HepG2 (cell line): ENCODE results near the gene UAP1. TPM values are rescaled to one million over a fixed set of nuclear protein-coding genes. Genes with fewer than 3 reads are reported as not detected.

ENCODE experiments used
- HNRNPK ChIP-seq: fragments of 200-400 bp; formaldehyde crosslinking; IDR thresholded peaks from 2 replicates; pipeline ENCODE4 v1.6.1; 2018; ENCODE audit warnings: low read length, low read depth, moderate library complexity, mild to moderate bottlenecking; ENCODE audit not compliant: poor library complexity, severe bottlenecking
- KAT8 ChIP-seq: IDR thresholded peaks from 2 replicates; pipeline ENCODE4 v1.6.1; 2016; ENCODE audit warnings: missing genetic modification reagents, missing compliant biosample characterization
- KDM4B ChIP-seq: sonication (generic); formaldehyde crosslinking; IDR thresholded peaks from 2 replicates; pipeline ENCODE4 v1.4.0; 2020; ENCODE audit warnings: missing genetic modification reagents
- MED8 ChIP-seq: sonication (generic); formaldehyde crosslinking; IDR thresholded peaks from 2 replicates; pipeline ENCODE4 v1.8.1; 2023; ENCODE audit warnings: mild to moderate bottlenecking, missing genetic modification reagents; ENCODE audit not compliant: insufficient replicate concordance
- NONO ChIP-seq, 2 experiments: fragments of 450-650 bp in 1 of 2; sonication (generic) in 1 of 2; formaldehyde crosslinking in 1 of 2; IDR thresholded peaks in 1 of 2; conservative IDR thresholded peaks in 1 of 2; 2 replicates each; pipeline versions ENCODE4 v1.6.1 to v1.8.0; 2017 to 2022; ENCODE audit warnings: mild to moderate bottlenecking in 1 of 2, missing genetic modification reagents in 1 of 2, moderate library complexity in 1 of 2
- NRL ChIP-seq: sonication (generic); formaldehyde crosslinking; IDR thresholded peaks from 2 replicates; pipeline ENCODE4 v1.5.0; 2020; ENCODE audit warnings: missing genetic modification reagents, mild to moderate bottlenecking, moderate library complexity, borderline replicate concordance
- TAF1 ChIP-seq: sonication (generic); formaldehyde crosslinking; IDR thresholded peaks from 2 replicates; pipeline ENCODE4 v1.4.0; 2020; ENCODE audit warnings: missing genetic modification reagents
- TOPORS ChIP-seq: sonication (generic); formaldehyde crosslinking; IDR thresholded peaks from 2 replicates; pipeline ENCODE4 v1.8.0; 2023; ENCODE audit warnings: mild to moderate bottlenecking, missing genetic modification reagents
- ZBTB21 ChIP-seq: sonication (generic); formaldehyde crosslinking; IDR thresholded peaks from 2 replicates; pipeline ENCODE4 v1.4.0; 2020; ENCODE audit warnings: missing genetic modification reagents
- ZNF33B ChIP-seq: sonication (generic); formaldehyde crosslinking; IDR thresholded peaks from 2 replicates; pipeline ENCODE4 v1.5.1; 2020; ENCODE audit warnings: mild to moderate bottlenecking, missing genetic modification reagents
- ZNF605 ChIP-seq: sonication (generic); formaldehyde crosslinking; IDR thresholded peaks from 2 replicates; pipeline ENCODE4 v1.8.0; 2022; ENCODE audit warnings: mild to moderate bottlenecking, missing genetic modification reagents
- ZNF747 ChIP-seq: sonication (generic); formaldehyde crosslinking; IDR thresholded peaks from 2 replicates; pipeline ENCODE4 v1.8.1; 2023; ENCODE audit warnings: missing genetic modification reagents, mild to moderate bottlenecking, borderline replicate concordance
- ZNF891 ChIP-seq: sonication (generic); formaldehyde crosslinking; IDR thresholded peaks from 2 replicates; pipeline ENCODE4 v1.5.0; 2020; ENCODE audit warnings: mild to moderate bottlenecking, missing genetic modification reagents
- polyA plus RNA-seq, 8 experiments: library from polyadenylated mRNA; depleted of rRNA in 3 of 8; stranded (reverse) in 7 of 8; unstranded in 1 of 8; fragments of >200 nt; fragmentation: Illumina TruSeq in 4 of 8; extraction: Trizol in 4 of 8; gene quantifications; 2 replicates each; pipeline versions ENCODE4 v1.2.1 to v1.2.3, GENCODE V29; 2011 to 2016; ENCODE audit warnings: low read depth in 4 of 8, missing spikeins in 1 of 8, mixed read lengths in 1 of 8; ENCODE audit not compliant: insufficient read depth in 1 of 8
- total RNA-seq, 5 experiments: library from RNA; depleted of rRNA; stranded (reverse); fragments of >200 nt; fragmentation: Illumina TruSeq; extraction: Trizol; gene quantifications; 2 replicates each; pipeline ENCODE4 v1.2.3, GENCODE V29; 2016; ENCODE audit warnings: low read depth in 1 of 5
- TF ChIP-seq, protein P1 (sequence below): sonication (generic); formaldehyde crosslinking; IDR thresholded peaks from 2 replicates; pipeline ENCODE4 v1.5.0; 2020; ENCODE audit warnings: mild to moderate bottlenecking, missing genetic modification reagents
- TF ChIP-seq, protein P2 (sequence below): sonication (generic); formaldehyde crosslinking; conservative IDR thresholded peaks from 2 replicates; pipeline ENCODE4 v1.4.0; 2020; ENCODE audit warnings: missing genetic modification reagents
- TF ChIP-seq, protein P3 (sequence below): sonication (generic); formaldehyde crosslinking; IDR thresholded peaks from 2 replicates; pipeline ENCODE4 v1.4.0; 2020; ENCODE audit warnings: mild to moderate bottlenecking, missing genetic modification reagents
- TF ChIP-seq, protein P4 (sequence below): sonication (generic); formaldehyde crosslinking; conservative IDR thresholded peaks from 2 replicates; pipeline ENCODE4 v1.4.0; 2020; ENCODE audit warnings: missing genetic modification reagents
- TF ChIP-seq, protein P5 (sequence below): sonication (generic); formaldehyde crosslinking; IDR thresholded peaks from 2 replicates; pipeline ENCODE4 v1.5.0; 2020; ENCODE audit warnings: missing genetic modification reagents, mild to moderate bottlenecking, borderline replicate concordance

The UAP1 gene
- total and polyA plus RNA-seq, 2 of the 13 experiments (the other 11 are each of a cell fraction or from before 2014, with no cell fraction given): 48.4 to 117 TPM

DNA sequence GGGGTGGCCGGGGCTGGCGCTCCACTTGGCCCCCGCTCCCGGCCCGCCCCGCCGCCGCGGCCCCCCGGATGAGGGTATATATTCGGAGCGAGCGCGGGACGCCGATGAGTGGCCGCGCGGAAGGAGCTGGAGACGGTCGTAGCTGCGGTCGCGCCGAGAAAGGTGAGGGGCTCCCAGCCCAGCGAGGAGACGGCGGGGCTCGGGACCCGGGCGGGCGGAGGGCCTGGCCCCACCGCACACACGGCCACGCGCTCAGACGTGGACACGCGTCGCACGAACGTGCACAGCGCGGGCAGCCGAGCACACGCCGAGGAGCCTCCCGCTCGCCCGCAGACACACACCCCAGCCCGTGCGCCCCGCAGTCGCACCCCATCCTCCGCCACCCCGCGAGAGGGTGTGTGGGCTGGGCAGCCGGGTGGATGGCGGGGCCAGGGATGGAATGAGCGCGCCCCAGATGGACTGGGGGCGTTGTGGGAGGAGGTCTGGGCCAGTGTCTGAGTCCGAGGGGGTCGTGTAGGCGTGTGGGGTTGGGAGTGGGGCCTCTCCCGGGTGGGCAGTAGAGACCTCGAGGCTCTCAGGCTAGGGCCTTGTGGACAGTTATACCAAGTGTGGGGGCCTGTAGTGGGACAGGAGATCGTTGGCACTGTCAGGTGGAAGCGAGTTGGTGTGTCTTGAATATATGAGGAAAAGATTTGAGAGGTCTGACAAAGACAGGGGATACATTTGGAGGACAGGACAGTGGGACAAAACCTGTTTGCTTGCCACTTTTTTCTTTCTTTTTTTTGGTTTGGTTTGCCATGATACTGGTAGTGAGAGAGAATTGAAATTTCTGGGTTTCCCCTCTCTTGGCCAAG is at the start of gene UAP1 (continued):
- TF ChIP-seq, protein P1, sequence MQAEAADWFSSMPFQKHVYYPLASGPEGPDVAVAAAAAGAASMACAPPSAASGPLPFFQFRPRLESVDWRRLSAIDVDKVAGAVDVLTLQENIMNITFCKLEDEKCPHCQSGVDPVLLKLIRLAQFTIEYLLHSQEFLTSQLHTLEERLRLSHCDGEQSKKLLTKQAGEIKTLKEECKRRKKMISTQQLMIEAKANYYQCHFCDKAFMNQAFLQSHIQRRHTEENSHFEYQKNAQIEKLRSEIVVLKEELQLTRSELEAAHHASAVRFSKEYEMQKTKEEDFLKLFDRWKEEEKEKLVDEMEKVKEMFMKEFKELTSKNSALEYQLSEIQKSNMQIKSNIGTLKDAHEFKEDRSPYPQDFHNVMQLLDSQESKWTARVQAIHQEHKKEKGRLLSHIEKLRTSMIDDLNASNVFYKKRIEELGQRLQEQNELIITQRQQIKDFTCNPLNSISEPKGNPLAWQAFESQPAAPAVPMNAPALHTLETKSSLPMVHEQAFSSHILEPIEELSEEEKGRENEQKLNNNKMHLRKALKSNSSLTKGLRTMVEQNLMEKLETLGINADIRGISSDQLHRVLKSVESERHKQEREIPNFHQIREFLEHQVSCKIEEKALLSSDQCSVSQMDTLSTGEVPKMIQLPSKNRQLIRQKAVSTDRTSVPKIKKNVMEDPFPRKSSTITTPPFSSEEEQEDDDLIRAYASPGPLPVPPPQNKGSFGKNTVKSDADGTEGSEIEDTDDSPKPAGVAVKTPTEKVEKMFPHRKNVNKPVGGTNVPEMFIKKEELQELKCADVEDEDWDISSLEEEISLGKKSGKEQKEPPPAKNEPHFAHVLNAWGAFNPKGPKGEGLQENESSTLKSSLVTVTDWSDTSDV: peak; percentile 80; the same call in 1 of the 2 replicates
- TF ChIP-seq HNRNPK (peak; percentile 71), TAF1 (CRISPR knock-in tag) (peak; percentile 83), TOPORS (peak; percentile 82; the same call in 1 of the 2 replicates), ZBTB21 (CRISPR knock-in tag) (no peak), NRL (peak; percentile 67; the same call in 1 of the 2 replicates), KDM4B (CRISPR knock-in tag) (peak; percentile 35; the same call in 1 of the 2 replicates), ZNF891 (CRISPR knock-in tag) (peak; percentile 85), ZNF33B (CRISPR knock-in tag) (0 out of 2 replicates have a peak, but pooled peaks have one; percentile 26), KAT8 (CRISPR knock-in tag) (no peak), NONO (IDR thresholded peaks at IDR 0.05) (no peak), NONO (CRISPR knock-in tag; conservative IDR thresholded peaks at IDR 0.05) (peak; percentile 91), MED8 (CRISPR knock-in tag) (peak; percentile 77), ZNF605 (CRISPR knock-in tag) (no peak), ZNF747 (CRISPR knock-in tag) (no peak)
- TF ChIP-seq, protein P2, sequence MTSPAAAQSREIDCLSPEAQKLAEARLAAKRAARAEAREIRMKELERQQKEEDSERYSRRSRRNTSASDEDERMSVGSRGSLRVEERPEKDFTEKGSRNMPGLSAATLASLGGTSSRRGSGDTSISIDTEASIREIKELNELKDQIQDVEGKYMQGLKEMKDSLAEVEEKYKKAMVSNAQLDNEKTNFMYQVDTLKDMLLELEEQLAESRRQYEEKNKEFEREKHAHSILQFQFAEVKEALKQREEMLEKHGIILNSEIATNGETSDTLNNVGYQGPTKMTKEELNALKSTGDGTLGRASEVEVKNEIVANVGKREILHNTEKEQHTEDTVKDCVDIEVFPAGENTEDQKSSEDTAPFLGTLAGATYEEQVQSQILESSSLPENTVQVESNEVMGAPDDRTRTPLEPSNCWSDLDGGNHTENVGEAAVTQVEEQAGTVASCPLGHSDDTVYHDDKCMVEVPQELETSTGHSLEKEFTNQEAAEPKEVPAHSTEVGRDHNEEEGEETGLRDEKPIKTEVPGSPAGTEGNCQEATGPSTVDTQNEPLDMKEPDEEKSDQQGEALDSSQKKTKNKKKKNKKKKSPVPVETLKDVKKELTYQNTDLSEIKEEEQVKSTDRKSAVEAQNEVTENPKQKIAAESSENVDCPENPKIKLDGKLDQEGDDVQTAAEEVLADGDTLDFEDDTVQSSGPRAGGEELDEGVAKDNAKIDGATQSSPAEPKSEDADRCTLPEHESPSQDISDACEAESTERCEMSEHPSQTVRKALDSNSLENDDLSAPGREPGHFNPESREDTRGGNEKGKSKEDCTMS (CRISPR knock-in tag): no peak
- TF ChIP-seq, protein P3, sequence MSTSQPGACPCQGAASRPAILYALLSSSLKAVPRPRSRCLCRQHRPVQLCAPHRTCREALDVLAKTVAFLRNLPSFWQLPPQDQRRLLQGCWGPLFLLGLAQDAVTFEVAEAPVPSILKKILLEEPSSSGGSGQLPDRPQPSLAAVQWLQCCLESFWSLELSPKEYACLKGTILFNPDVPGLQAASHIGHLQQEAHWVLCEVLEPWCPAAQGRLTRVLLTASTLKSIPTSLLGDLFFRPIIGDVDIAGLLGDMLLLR: peak; percentile 79; the same call in 1 of the 2 replicates
- TF ChIP-seq, protein P4, sequence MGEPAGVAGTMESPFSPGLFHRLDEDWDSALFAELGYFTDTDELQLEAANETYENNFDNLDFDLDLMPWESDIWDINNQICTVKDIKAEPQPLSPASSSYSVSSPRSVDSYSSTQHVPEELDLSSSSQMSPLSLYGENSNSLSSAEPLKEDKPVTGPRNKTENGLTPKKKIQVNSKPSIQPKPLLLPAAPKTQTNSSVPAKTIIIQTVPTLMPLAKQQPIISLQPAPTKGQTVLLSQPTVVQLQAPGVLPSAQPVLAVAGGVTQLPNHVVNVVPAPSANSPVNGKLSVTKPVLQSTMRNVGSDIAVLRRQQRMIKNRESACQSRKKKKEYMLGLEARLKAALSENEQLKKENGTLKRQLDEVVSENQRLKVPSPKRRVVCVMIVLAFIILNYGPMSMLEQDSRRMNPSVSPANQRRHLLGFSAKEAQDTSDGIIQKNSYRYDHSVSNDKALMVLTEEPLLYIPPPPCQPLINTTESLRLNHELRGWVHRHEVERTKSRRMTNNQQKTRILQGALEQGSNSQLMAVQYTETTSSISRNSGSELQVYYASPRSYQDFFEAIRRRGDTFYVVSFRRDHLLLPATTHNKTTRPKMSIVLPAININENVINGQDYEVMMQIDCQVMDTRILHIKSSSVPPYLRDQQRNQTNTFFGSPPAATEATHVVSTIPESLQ (CRISPR knock-in tag): 0 out of 2 replicates have a peak, but pooled peaks have one; percentile 10
- TF ChIP-seq, protein P5, sequence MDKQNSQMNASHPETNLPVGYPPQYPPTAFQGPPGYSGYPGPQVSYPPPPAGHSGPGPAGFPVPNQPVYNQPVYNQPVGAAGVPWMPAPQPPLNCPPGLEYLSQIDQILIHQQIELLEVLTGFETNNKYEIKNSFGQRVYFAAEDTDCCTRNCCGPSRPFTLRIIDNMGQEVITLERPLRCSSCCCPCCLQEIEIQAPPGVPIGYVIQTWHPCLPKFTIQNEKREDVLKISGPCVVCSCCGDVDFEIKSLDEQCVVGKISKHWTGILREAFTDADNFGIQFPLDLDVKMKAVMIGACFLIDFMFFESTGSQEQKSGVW: 0 out of 2 replicates have a peak, but pooled peaks have one; percentile 24
